OCI-LY3 (cell line): ENCODE results near the gene SPAG4.
A peak's percentile ranks its signal among the peaks of the same experiment; 100 is the strongest.

Experiments used
- H2AFZ ChIP-seq: fragments of 200-600, 300-600 bp; shearing (Covaris generic); 2 replicates; pipeline ENCODE4 v1.6.0; 2014; ENCODE audit warnings: antibody characterized with exemption, low read depth, low read length
- H3K27ac ChIP-seq: fragments of 200-600, 300-600 bp; sonication (generic); 2 replicates; pipeline ENCODE4 v1.5.1; 2014; ENCODE audit warnings: mild to moderate bottlenecking, low read length, moderate library complexity, mixed read lengths
- H3K27me3 ChIP-seq: fragments of 200-600, 300-600 bp; sonication (generic); 2 replicates; pipeline ENCODE4 v1.6.1; 2014; ENCODE audit warnings: low read depth, low read length, mixed read lengths
- H3K36me3 ChIP-seq: fragments of 200-600, 300-600 bp; sonication (generic); replicated peaks from 2 replicates; pipeline ENCODE3; 2014; ENCODE audit warnings: low read depth, low read length, mixed read lengths
- H3K4me1 ChIP-seq: fragments of 300-600, 200-600 bp; sonication (generic); 2 replicates; pipeline ENCODE4 v1.6.1; 2014; ENCODE audit warnings: low read length, mixed read lengths
- H3K4me2 ChIP-seq: fragments of 200-600, 300-600 bp; sonication (generic); 2 replicates; pipeline ENCODE4 v1.6.1; 2014; ENCODE audit warnings: low read length, mixed read lengths
- H3K4me3 ChIP-seq: fragments of 300-600, 200-600 bp; sonication (generic); 2 replicates; pipeline ENCODE4 v1.5.1; 2014; ENCODE audit warnings: antibody characterized with exemption, mild to moderate bottlenecking, low read length, moderate library complexity
- H3K79me2 ChIP-seq: fragments of 300-600, 200-600 bp; shearing (Covaris generic); 2 replicates; pipeline ENCODE4 v1.6.1; 2014; ENCODE audit warnings: mild to moderate bottlenecking, low read length, mixed read lengths
- H3K9ac ChIP-seq: fragments of 300-600, 200-600 bp; shearing (Covaris generic); 2 replicates; pipeline ENCODE4 v1.6.0; 2014; ENCODE audit warnings: mild to moderate bottlenecking, low read length, moderate library complexity
- H3K9me3 ChIP-seq: fragments of 200-600, 300-600 bp; shearing (Covaris generic); 2 replicates; pipeline ENCODE4 v1.6.1; 2014; ENCODE audit warnings: low read length, mixed read lengths; ENCODE audit not compliant: insufficient read depth
- H4K20me1 ChIP-seq: fragments of 200-600, 300-600 bp; sonication (generic); 2 replicates; pipeline ENCODE4 v1.6.1; 2016; ENCODE audit warnings: low read length, mixed read lengths; ENCODE audit not compliant: insufficient read depth
- EZH2phosphoT487 ChIP-seq: fragments of 200-600 bp; shearing (Covaris generic); IDR thresholded peaks from 2 replicates; pipeline ENCODE4 v1.6.1; 2018; ENCODE audit warnings: antibody characterized with exemption, mixed run types, low read depth
- TF ChIP-seq, protein P1 (sequence below): fragments of 200-600, 300-600 bp; sonication (generic); IDR thresholded peaks from 2 replicates; pipeline ENCODE4 v1.5.1; 2014; ENCODE audit warnings: antibody characterized with exemption, low read length, low read depth

Gene SPAG4

DNA sequence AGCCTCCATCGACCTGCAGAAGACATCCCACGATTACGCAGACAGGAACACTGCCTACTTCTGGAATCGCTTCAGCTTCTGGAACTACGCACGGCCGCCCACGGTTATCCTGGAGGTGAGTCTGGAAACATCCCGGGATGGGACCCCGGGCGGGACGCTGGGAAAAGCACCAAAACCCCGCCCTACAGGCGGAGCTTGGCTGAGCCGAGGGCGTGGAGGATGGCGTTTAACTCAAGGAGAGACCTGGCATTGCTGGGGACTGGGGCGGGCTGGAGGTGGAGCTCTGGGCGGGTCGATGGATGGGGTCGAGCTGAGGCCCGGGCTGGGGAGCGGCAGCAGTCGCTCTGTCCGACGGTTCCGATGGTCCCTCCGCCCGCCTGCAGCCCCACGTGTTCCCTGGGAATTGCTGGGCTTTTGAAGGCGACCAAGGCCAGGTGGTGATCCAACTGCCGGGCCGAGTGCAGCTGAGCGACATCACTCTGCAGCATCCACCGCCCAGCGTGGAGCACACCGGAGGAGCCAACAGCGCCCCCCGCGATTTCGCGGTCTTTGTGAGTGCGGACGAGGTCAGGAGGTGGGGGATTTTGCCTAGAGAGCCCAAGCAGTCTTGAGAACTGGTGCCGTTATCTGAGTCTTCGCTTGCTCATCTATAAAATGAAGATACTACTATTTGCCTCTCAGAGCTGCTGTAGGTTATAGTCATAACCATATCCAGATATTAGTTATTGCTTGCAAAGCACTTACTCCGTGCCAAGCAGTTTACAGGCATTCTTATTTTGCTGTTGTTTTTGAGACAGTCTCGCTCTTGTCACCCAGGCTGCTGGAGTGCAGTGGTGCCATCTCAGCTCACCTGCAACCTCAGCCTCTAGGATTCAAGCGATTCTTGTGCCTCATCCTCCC, 3.8 kb downstream of the SPAG4 start:
- Histone ChIP-seq H3K27me3 (no peaks in the 10 kb centered on the region), H3K36me3 (peaks cover 12% of the 10 kb centered on the region), H3K27ac (peak overlapping the region; percentile 51), H3K9ac (peak overlapping the region; percentile 40; the same call in 1 of the 2 replicates), H4K20me1 (0 out of 2 replicates have a peak, but pooled peaks cover 7% of the 10 kb centered on the region), H2AFZ (peak overlapping the region; percentile 15; the same call in 1 of the 2 replicates), H3K4me3 (peak overlapping the region; percentile 80), H3K4me1 (peaks cover 56% of the 10 kb centered on the region), H3K79me2 (no peaks in the 10 kb centered on the region), H3K9me3 (no peaks in the 10 kb centered on the region), H3K4me2 (peak overlapping the region; percentile 98)
- TF ChIP-seq EZH2phosphoT487, result no peak
- TF ChIP-seq, protein P1, sequence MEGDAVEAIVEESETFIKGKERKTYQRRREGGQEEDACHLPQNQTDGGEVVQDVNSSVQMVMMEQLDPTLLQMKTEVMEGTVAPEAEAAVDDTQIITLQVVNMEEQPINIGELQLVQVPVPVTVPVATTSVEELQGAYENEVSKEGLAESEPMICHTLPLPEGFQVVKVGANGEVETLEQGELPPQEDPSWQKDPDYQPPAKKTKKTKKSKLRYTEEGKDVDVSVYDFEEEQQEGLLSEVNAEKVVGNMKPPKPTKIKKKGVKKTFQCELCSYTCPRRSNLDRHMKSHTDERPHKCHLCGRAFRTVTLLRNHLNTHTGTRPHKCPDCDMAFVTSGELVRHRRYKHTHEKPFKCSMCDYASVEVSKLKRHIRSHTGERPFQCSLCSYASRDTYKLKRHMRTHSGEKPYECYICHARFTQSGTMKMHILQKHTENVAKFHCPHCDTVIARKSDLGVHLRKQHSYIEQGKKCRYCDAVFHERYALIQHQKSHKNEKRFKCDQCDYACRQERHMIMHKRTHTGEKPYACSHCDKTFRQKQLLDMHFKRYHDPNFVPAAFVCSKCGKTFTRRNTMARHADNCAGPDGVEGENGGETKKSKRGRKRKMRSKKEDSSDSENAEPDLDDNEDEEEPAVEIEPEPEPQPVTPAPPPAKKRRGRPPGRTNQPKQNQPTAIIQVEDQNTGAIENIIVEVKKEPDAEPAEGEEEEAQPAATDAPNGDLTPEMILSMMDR, result peak; percentile 68

DNA sequence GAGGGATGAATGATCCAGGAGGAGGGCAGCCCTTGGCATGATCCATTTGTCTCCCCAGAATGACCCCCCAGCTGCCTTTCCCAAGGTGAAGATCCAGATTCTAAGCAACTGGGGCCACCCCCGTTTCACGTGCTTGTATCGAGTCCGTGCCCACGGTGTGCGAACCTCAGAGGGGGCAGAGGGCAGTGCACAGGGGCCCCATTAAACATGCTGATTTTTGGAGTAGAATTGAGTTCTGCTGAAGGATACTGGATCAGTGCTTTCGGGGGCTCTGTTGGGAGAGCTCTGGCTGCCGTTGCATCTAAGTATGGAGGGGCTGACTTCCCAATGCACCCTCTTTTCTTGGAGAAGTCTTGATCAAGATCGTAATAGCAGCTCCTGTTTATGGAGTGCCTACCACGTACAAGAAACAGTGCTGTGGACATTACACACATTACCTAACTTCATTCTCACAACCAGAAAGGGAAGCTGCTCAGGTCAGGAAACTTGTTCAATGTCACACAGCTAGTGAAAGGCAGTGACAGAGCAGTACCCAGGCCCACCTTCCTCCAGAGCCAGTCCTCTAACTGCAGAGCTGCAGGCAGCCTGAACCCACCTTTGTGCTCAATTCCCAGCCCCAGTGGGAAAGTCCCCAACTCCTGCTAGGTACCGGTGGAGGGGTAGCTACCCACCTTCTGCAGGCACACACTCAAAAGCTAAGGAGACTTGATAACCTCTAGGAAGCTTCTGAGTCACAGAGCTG, 5.4 kb downstream of the SPAG4 start:
- no peak overlapping the region for H2AFZ ChIP-seq
- 0 out of 2 replicates have a peak overlapping the region, but pooled peaks have one; percentile 13 for H3K27ac ChIP-seq
- H4K20me1 ChIP-seq, result 0 out of 2 replicates have a peak, but pooled peaks cover 7% of the 10 kb centered on the region
- TF ChIP-seq, protein P1, result no peak
- TF ChIP-seq EZH2phosphoT487, result no peak
- peaks cover 19% of the 10 kb centered on the region for H3K36me3 ChIP-seq
- no peak overlapping the region for H3K4me2 ChIP-seq
- no peak overlapping the region for H3K9ac ChIP-seq
- H3K79me2 ChIP-seq, result no peaks in the 10 kb centered on the region
- no peaks in the 10 kb centered on the region for H3K27me3 ChIP-seq
- H3K9me3 ChIP-seq, result no peaks in the 10 kb centered on the region
- peaks cover 46% of the 10 kb centered on the region for H3K4me1 ChIP-seq
- no peak overlapping the region for H3K4me3 ChIP-seq

DNA sequence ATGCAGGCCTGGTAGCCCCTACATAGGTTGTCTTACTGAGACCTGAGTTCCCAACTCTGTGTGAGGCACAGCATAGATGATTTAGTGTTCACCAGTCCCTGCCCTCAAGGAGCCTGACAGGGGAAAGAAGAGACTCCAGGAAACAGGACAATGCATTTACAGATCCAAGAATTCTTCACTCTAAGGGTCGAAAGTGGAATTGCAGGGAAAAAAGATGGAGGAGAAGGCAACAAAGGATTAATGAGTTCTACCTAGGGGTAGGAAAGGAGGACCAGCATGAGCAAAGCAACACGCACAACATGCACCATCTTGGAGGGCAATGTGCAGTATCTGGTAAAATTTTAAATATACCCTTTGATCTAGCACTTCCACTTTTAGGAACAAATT, 5.9 kb downstream of the SPAG4 start:
- Histone ChIP-seq H3K9me3 (no peaks in the 10 kb centered on the region), H2AFZ (no peak overlapping the region), H3K27me3 (no peaks in the 10 kb centered on the region), H3K4me2 (no peak overlapping the region), H3K27ac (no peak overlapping the region), H3K4me3 (no peak overlapping the region), H3K9ac (no peak overlapping the region), H3K4me1 (peaks cover 46% of the 10 kb centered on the region), H3K36me3 (peaks cover 24% of the 10 kb centered on the region), H3K79me2 (no peaks in the 10 kb centered on the region), H4K20me1 (0 out of 2 replicates have a peak, but pooled peaks cover 7% of the 10 kb centered on the region)
- no peak for TF ChIP-seq EZH2phosphoT487
- TF ChIP-seq, protein P1, result no peak
